A549 treated with Hydrocortisone at 1 μM for 4 hours (cell line): ENCODE measurements around the gene MYO9A. TPM values are rescaled to one million over a fixed set of nuclear protein-coding genes. Genes with fewer than 3 reads are reported as not detected.

Source experiments
- total RNA-seq: library from RNA; stranded (reverse); fragments of 200-300 nt; extraction: Qiagen RNA extraction; gene quantifications from 5 replicates; pipeline ENCODE4 v1.2.3, GENCODE V29; 2022

MYO9A gene
- 7.8 to 15.6 TPM (median 12.3 TPM) in 5 replicates for total RNA-seq

GRCh38 chr15:72118017-72118978 lies at the start of gene MYO9A, which contains the start of gene SENP8:
MYO9A (minus strand) TSS chr15:72118150; CDS start chr15:72046563, 71,587 bp downstream.
SENP8 (plus strand) TSS chr15:72118403; CDS start chr15:72139624, 21,221 bp downstream.

DNA sequence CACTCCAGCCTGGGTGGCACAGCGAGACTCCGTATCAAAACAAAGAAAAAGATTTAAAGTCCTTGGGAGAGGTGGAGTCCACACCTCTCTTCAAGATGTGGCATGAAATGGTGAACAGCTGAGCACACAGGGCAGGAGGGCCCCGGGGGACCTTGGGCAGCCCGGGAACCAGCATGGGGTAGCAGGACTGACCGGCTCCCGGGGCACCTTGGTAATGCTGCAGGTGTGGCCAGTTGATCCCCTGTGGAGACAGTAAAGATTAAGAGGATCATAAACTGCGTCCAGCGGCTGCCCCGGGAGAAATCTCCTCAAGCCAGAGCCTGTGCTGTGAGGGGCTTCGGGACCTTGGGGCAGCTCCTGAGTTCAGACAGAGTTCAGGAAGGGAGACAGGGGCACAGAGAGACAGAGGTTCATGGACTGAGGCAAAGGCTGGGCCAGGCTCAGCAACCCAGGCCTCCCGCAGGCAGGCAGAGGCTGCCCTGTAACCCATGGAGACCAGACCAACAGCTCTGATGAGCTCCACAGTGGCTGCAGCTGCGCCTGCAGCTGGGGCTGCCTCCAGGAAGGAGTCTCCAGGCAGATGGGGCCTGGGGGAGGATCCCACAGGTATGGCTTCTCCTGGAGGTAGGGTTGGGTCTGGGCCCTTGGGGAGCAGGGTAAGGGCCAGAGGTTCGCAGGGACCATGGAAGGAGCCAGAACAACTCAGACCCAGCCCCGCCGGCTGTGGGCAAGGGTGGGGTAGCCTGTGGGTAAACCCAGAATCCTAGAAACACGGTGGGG lies 307.5 kb downstream of the MYO9A start, which contains the start of gene NR2E3:
Gene NR2E3 (plus strand): TSS at position 299 of the 780 bp plus-strand sequence. CDS start 190 bp downstream, at position 489.

Other genes with a start within 250 kb of the MYO9A start
- 2.1 to 2.5 TPM (median 2.3 TPM) in 5 replicates for gene SENP8, start 253 bp upstream of the MYO9A start, total RNA-seq
- 0.07 to 0.31 TPM (median 0.16 TPM) in 5 replicates for gene GRAMD2A, start 79.6 kb upstream of the MYO9A start, total RNA-seq
- 3,058 to 3,449 TPM (median 3,170 TPM) in 5 replicates for gene PKM, start 113.0 kb upstream of the MYO9A start, total RNA-seq
- gene PARP6, start 154.4 kb upstream of the MYO9A start, total RNA-seq = 49.4 to 64.1 TPM (median 61.7 TPM) in 5 replicates
- gene CELF6, start 202.0 kb upstream of the MYO9A start, total RNA-seq = 0.10 to 0.20 TPM (median 0.13 TPM) in 5 replicates